Stimulated activated CD8-positive, alpha-beta memory T cell treated with anti-CD3 and anti-CD28 coated beads, Interleukin-15, amount 100 ng/mL, for 4 hours (primary cell): ENCODE data around the gene CABLES2.

ENCODE experiments used
- DNase-seq, 2 donors: peaks; one replicate each; pipeline ENCODE4 v3.0.0-alpha.2; 2020; ENCODE audit warnings: low read depth in 2 of 2

The CABLES2 gene, protein sequence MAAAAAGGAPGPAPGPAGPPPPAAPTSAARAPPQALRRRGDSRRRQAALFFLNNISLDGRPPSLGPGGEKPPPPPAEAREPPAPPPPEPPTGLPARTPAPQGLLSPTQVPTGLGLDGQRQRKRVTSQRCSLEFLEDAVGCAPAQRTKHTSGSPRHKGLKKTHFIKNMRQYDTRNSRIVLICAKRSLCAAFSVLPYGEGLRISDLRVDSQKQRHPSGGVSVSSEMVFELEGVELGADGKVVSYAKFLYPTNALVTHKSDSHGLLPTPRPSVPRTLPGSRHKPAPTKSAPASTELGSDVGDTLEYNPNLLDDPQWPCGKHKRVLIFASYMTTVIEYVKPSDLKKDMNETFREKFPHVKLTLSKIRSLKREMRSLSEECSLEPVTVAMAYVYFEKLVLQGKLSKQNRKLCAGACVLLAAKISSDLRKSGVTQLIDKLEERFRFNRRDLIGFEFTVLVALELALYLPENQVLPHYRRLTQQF

GRCh38 chr20:62407221-62407992 lies at the start of gene CABLES2:
TSS of gene CABLES2 (minus strand) at chr20:62407285. CDS start at chr20:62407276, 9 bp downstream.
- peak; percentile 82 for DNase-seq

DNA sequence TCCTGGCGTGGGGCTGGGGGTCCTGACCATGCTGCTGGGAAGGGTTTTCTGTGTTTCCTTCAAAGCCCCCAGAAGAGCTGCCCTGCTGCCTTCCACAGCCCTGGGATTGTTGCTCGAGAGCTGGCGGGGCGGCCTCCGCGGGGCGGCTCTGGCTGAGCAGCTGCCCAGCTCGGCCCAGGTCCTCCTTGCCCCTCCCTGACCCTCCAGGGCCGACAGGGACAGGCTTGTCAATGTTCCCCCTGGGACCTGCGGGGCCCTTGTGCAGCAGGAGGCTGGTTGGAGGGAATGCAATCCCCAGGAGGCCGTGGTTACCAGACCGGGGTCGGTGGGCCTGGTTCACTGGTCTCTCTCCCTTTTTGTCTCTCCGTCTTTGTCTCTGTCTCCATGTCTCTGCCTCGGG lies 48.8 kb upstream of the CABLES2 start:
- DNase-seq, result no peak

- DNase-seq, result no peak
Observed at GRCh38 chr20:62454904-62455636, 48.0 kb upstream of the CABLES2 start.

GRCh38 chr20:62453186-62453808 lies 46.2 kb upstream of the CABLES2 start:
- DNase-seq, result no peak

DNA sequence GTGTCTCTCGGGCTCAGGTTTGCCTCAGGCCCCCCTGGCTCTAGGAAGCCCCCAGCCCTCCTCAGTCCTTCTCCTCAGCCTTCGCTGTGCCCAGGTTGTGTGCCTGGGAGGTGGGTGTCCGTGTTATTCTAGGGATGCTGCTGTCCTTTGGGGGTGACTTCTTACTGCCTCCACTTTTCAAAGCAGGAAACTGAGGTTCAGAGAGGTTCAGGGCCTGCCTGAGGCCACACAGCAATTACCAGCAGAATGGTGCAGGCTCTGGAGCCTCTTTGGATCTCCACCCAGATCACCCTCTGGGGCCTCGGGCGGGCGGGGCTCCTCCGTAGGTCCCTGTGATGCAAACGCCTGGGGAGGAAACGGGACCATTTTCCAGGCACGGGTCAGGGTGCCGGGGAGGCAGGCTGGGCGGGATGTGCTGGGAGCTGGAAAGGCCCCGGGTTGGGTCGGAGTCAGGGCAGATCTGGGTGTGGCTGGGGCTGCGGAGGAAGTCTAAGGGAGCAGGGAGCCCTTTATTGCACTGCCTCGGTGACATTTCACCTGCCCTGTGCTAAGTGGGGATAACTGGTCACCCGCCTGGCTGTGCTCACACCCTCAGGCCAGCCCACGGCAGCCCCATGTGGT lies 45.5 kb upstream of the CABLES2 start:
- no peak for DNase-seq

GRCh38 chr20:62451970-62452369 lies 44.9 kb upstream of the CABLES2 start:
- DNase-seq, result no peak

- no peak for DNase-seq
Observed at GRCh38 chr20:62451156-62451767, 44.2 kb upstream of the CABLES2 start.

- no peak for DNase-seq
Observed at GRCh38 chr20:62449951-62450691, 43.0 kb upstream of the CABLES2 start.

GRCh38 chr20:62448788-62449187 lies 41.7 kb upstream of the CABLES2 start:
- DNase-seq, result no peak

DNA sequence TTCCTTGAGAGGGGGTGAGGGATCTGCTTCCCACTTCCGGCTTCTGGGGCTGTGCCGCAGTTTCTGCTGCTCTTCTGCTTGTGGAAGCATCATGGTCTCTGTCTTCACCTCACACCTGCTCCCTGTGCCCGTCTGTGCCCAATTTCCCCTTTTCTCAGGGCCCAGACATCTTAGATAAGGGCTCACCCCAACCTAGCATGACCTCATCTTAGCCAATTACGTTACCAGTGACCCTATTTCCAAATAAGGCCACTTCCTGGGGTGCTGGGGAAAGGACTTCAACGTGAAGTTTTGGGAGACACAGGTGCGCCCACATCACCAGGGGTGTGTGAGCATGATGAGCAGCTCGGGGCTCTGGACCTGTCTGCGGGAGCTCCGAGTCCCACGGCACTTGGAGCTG lies 41.0 kb upstream of the CABLES2 start:
- no peak for DNase-seq

DNA sequence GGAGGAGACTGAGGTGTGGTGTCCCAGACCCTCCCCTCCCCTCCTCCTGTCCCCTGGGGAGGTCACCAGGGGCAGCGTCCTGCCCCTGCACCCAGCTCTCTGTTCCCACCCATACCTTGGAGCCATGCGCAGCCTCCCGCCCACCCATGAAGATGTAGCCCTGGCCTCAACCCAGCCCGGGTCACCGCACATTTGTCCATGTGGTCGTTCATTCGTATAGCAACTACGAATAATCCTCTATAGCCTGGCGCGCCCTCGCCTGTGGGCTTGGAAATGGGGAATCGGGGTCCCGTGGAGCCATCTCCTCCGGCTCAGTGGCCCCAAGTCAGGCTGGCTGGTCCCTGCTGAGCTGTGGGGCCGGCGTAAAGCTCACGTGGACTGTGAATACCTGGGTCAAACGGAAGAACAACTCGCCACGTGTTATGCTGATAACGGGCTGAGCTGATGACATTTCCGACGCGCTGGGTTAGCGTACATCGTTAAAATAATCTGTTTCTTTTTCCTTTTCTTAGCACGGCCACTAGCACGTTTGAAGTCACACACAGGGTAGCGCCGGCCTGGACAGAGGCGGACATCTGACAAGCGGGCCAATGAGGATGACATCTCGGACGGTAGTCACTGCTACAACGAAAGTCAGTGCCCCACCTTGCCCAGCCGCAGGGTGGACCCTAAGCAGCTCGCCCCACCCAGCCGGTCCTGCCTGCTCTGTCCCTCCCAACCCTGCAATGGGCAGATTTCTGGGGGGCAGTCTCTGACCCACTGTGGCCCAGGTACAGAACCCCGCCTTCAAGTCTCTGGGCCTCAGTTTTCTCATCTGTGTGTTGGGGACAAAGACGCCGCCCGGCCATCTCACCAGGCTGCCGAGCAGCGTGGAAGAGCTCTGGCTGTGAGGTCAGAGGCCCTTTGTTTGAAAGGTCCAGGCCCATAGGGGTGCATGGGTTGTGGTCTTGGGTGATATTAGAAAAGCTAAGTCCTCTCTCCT lies 40.1 kb upstream of the CABLES2 start:
- DNase-seq, result no peak

GRCh38 chr20:62446481-62446880 lies 39.4 kb upstream of the CABLES2 start:
- no peak for DNase-seq

DNA sequence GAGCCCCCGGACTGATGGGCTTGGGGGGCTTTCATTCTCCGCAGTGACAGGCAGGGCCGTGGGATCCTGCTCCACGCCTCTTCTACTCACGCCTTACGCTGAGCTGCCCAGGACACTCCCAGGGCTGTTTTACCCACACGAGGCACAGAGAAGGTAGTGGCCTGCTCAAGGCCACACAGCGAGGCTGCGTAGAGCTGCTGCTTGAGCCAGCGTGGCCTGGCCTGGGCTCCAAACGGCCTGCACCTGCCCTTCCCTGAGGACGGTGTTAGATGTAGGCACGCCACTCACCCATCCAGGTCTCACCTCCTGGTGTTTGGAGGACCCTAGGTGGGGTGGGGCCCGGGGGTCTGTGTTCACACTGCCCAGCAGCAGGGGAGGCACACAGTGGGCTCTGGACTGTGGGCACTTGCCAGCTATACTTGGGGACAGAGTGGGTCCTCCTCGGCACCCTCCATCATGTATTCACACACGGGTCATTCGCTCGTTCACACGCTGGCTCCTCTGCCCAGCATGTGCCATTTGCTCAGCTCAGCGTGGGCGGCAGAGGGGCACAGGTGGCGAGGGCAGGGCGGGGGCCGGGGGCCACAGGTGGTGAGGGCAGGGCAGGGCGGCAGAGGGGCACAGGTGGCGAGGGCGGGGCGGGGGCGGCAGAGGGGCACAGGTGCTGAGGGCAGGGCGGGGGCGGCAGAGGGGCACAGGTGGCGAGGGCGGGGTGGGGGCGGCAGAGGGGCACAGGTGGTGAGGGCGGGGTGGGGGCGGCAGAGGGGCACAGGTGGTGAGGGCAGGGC lies 38.7 kb upstream of the CABLES2 start:
- DNase-seq, result no peak

- DNase-seq, result no peak
Observed at GRCh38 chr20:62444286-62444685, 37.2 kb upstream of the CABLES2 start.

DNA sequence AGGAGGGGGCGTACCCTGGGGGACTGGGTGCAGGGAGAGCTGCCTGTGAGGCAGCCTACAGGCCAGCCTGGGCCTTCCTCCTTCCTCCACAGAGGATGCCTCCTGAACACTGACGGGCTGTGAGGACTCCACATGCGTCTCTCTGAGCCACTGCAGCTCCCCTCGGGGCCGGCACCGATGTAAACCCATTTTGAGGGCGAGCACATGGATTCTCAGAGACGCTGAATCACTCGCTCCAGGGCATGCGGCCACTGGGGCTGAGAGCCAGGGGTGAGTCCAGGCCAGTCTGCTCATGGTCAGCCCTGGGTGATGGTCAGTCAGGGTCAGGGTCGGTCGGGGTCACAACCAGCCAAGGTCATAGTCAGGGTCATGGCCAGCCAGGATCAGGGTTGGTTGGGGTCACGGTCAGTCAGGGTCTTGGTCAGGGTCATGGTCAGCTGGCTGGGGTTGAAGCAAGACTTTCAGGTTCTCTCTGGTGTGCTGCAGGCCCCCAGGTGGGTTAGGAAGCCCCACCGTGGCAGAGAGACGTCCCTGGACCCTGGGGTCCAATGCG lies 35.0 kb upstream of the CABLES2 start:
- DNase-seq, result no peak

- DNase-seq, result no peak
Observed at GRCh38 chr20:62439218-62439617, 32.1 kb upstream of the CABLES2 start.

- DNase-seq, result no peak
Observed at GRCh38 chr20:62437927-62438326, 30.8 kb upstream of the CABLES2 start.

DNA sequence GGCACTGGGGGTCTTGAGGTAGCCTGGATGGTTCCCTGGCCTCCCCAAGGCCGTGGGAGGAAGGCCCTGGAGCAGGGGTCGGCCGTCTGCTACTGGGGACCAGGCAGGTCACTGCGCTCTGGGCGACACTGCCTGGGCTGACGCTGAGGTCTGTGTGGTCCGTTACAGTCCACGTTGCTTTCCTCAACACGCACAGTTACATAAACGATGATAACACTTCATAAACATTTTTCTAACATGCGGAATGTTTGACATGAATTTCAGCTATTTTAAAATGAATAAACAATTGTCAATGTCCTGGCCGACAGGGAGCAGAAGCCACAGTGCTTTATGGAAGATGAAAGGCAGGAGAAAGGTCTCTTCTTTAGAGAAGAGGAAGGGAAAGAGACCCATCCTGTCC lies 30.4 kb upstream of the CABLES2 start:
- DNase-seq, result no peak
